Stimulated activated CD4-positive, alpha-beta T cell treated with anti-CD3 and anti-CD28 coated beads, Interleukin-15, amount 100 ng/mL, for 48 hours (primary cell): Measurements from ENCODE around the gene DCN.

Experiments used
- DNase-seq, 2 donors: peaks; one replicate each; pipeline ENCODE4 v3.0.0-alpha.2; 2020; ENCODE audit warnings: low read depth in 2 of 2

The DCN gene

GRCh38 chr12:91138337-91138920 is 44.2 kb downstream of the DCN start:
- DNase-seq = no peak

- DNase-seq = no peak
These were observed 48.7 kb downstream of the DCN start for GRCh38 chr12:91133871-91134270.

- no peak for DNase-seq
These were observed 52.8 kb downstream of the DCN start for GRCh38 chr12:91129662-91130362.

DNA sequence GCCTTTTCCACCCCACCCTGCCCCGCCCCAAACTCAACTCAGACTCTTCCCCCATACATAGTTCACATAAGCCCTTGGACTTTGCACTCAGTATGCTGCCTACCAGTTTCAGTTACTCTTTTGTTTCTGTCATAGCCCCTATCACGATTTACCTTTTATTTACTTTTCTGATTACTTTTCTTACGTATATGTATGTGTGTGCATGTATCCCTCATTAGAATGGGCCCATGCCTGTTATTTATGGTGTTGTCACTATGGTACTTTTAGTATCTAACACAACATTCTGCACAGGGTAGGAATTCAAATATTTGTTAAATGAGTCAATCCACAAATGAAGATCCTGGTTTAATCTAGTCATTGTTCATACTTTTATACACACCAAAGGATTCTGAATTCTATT is 54.9 kb downstream of the DCN start:
- DNase-seq = no peak

DNA sequence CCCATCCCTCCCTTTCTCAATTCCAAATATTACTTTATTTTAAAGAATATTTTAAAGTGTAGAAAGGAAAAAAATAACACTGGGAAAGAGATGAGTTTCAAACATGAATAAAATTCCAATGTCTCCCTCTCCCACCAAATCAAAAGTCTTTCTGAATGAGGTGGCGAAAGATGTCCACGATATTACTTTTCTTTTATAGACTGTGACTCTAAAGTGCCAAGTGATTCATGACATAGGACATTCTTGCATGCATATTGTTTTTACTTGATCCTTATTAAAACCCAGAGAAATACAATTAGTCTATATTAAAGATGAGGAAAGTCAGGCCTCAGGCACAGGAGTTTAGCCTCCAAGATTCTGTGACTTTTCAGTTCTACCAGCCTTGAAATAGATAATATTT is 55.3 kb downstream of the DCN start:
- DNase-seq = no peak

DNA sequence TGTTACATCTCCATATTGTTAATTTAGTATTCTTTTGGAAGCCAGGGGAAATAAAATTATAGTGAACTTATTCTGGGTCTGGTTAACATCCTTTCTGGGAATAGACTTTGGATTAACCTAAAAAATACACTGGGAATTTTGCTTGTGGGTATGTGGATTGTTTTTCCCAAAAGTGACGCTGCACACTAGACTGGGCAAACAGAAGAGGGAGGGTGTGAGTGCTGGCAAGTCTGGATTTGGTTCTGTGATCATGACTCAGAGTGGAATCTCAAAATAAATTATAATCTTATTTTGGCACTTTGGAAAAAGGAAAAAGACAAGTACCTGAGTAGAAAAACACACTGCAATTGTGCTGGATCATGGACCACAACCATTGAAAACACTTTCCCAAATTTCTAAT is 56.1 kb downstream of the DCN start:
- DNase-seq = no peak

- no peak for DNase-seq
These were observed 59.2 kb downstream of the DCN start for GRCh38 chr12:91123236-91123916.

GRCh38 chr12:91120781-91121180 is 61.8 kb downstream of the DCN start:
- DNase-seq = no peak

DNA sequence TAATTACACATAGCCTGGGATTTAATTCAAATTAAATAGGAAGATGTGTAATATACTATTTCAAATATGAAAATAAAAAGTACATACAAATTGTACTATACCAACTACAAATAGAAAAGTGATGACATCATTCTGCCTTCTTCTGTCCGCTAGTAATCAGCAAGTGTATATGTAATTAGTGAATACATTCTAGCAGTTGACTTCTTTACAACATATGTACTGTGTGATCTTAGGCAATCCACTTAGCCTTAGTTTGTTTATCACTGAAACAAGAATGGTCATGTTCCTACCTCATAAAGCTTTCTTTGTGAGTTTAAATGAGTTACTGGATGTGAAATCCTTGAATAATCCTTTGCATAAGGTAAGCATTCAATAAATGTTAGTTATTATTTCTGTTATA is 63.5 kb downstream of the DCN start:
- no peak for DNase-seq

- DNase-seq = no peak
These were observed 69.0 kb downstream of the DCN start for GRCh38 chr12:91113621-91114020.

DNA sequence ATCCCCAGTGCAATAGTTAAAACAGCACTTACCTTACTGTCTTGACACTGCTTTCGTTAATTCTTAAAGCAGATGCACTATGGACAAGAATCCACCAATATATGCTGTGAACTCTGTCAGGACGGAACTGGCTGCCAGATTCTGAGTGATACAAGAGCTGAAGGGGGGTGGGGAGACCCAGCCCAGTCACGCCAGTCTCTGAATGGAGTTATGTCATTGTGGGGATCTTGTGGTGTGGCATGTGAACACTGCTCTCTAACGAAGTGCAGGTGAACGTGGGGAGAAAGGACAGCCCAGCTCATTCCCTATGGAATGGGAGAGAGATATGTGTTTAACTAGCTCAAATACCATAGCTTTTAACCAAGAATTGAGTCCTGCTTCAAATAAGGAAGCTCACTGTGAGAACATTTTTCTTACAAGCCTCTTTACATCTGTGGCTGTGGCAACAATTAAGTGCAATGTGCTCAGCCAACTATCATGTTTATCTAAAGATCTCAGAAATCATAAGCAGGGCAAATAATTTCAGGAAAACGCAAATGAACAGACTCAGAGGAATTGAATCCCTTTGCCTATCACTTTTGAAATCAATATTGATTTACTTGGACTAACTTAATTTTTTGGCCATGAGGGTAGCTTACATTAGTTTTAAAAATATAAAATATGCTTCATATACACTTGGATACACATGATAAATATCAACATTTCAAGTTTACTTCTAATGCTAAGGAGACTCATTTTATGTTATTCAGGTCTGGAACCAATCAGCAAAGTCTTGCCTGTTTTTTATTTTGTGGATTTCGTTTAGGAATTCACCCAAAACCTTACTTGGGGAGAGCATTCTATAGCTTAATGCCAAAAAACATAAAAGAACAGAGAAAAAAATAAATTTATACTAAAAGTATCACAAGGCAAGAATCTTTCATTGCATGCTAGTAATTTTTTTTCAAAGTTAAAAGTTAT is 71.0 kb downstream of the DCN start, which contains the start of gene LUM:
LUM (minus strand) TSS at position 129 of the 960 bp plus-strand sequence. CDS start 2,515 bp downstream, outside the sequence.
- DNase-seq = no peak

DNA sequence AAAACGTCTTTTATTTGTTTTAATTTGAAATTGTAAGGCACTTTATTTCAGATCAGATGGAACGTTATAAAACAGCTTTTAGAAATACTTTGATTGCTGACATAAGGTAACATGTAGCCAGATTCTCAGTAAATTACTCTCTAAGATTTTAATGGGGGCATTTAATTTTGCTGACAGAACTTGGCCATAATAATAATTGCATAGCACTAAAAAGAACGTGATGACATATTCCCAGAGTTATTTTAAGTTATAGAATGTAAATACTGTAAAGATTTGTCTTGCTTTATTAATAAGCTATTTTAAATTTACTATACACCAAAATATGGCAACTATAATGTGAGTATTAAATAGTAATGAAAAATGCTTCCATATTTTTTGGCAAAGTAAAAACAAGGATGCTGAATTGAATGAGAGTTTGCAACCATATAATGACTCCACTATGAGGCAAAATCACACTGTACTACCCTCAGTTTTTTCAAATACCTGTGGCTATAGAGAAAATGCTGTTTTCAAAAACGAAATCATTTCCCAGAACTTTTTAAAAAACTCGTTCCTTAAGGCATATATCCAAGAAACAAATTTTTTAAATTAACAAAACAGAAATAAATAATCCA is 72.2 kb downstream of the DCN start:
- no peak for DNase-seq

GRCh38 chr12:91109581-91110310 is 72.9 kb downstream of the DCN start:
- no peak for DNase-seq

GRCh38 chr12:91109148-91109564 is 73.5 kb downstream of the DCN start:
- DNase-seq = peak; percentile 14 to 30

DNA sequence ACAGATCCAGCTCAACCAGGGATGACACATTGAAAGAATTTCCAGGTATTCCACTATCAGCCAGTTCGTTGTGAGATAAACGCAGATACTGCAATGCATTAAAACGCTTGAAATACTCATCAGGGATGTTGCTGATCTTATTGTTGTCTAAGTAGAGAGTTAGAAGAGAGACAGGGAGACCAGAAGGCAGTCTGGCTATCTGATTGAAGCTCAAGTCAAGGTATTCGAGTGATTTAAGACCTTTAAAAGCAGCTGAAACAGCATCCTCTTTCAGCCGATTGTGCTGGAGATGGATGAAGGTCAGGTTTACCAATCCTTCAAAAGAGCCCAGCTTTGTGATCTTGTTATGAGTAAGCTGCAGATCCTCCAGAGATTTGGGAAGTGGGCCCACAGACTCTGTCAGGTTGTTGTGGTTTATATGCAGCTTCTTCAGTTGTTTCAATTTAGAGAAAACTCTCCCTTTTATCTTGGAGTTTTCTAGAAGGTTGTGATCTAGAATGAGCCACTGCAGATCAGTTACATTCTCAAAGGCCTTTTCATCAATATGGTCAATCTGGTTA is 74.3 kb downstream of the DCN start:
- no peak for DNase-seq

DNA sequence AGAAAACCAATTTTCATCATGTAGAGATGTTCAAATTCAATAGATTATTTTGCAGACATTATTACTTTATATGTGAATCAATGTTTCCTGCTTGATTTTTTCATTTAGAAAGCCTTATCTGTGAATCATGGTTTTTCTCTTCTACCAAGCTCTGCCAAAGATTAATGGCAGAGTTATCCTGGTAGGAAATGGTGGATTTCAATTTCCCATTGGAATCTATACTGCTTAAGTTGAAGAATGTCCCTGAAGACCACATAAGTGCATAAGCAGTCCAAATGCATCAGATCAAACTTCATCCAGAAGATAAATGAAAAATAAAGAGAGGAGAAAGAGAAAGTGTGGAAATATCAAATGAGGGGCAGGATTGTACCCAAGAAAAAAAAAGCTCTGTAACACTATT is 76.3 kb downstream of the DCN start:
- DNase-seq = no peak

DNA sequence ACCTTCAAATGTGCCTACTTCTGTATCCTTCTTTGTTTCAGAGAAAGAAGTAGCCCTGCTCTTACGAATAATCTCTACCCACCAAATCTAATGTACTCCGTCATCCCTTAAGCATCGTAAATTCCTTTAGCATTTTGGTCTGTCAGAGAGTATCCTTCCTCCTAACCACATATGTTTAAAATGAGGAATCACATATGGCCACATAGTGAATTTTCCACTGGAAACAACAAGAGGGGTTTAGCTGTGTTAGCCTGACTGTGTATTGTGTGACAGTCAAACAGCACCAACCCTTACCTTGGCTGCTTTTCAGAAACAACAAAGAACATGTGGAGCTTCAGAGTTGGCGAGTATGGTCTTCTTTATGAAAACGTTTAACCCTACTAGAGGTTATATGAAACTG is 76.8 kb downstream of the DCN start:
- DNase-seq = no peak

DNA sequence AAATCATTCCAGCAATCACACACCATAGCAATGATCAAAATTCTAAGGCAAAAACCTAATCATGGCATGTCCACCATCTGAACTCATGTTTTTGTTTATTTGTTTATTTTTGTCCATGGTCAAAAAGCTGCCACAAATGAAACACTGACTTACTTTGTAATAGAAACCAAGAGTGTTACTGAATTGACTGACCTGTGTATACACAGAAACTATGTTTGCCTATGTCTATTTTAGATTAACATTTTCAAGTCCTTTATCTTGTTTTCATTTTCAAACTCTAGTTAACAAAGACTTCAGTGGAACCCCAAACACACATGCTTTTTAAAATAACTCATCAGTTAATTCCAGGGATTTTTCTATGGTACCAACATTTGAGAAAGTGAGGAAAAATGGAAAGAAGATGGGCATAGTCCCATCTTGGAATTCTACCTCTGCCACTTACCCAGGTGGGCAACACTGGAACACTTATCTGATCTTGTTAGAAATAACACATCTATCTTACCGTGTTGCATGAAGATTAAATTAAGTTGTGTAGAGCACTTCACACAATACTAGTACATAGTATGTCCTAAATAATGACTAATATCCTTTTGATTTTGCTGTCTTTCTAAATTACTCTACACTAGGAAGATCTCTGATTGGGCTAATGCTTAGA is 77.7 kb downstream of the DCN start:
- no peak for DNase-seq

GRCh38 chr12:91103624-91104023 is 79.0 kb downstream of the DCN start:
- no peak for DNase-seq

DNA sequence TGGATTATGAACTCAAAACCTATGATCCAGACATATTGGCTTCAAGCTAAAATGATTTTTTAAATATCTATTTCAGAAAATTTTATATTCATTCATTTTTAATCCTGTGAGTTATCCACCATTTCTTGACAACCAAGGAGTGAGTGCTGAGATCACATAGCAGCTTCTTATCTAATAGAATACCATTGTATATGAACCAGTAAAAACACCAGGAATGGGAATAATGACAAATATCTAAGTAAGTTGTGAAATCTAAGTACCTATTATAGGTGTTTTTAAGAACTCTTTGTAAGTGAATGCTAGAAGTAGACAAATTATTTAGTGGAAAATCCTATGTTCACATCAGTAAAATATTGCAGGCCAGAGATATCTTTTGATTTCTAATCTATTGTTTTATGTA is 79.5 kb downstream of the DCN start:
- no peak for DNase-seq
